GM12891 (cell line): ENCODE results near the gene CEACAM4.

Experiments used
- PAX5 ChIP-seq: IDR thresholded peaks from 2 replicates; pipeline ENCODE4 v1.6.1; 2011; ENCODE audit warnings: low read length, moderate library complexity, mild to moderate bottlenecking; ENCODE audit not compliant: insufficient read depth, severe bottlenecking
- POLR2A ChIP-seq: IDR thresholded peaks from 2 replicates; pipeline ENCODE4 v1.6.1; 2011; ENCODE audit warnings: low read depth, low read length, control low read depth
- POLR2AphosphoS5 ChIP-seq: IDR thresholded peaks from 2 replicates; pipeline ENCODE4 v1.6.1; 2011; ENCODE audit warnings: low read depth, low read length, control low read depth
- POU2F2 ChIP-seq: IDR thresholded peaks from 2 replicates; pipeline ENCODE4 v1.6.1; 2011; ENCODE audit warnings: low read depth, mild to moderate bottlenecking, control low read depth, low read length, moderate library complexity
- SPI1 ChIP-seq: IDR thresholded peaks from 2 replicates; pipeline ENCODE4 v1.6.1; 2011; ENCODE audit warnings: low read depth, low read length, control low read depth
- TAF1 ChIP-seq: IDR thresholded peaks from 2 replicates; pipeline ENCODE4 v1.6.1; 2011; ENCODE audit warnings: low read depth, low read length, control low read depth

- TF ChIP-seq SPI1 (no peak), POLR2AphosphoS5 (no peak), POLR2A (no peak), TAF1 (no peak), POU2F2 (no peak), PAX5 (no peak)
Measured at GRCh38 chr19:41591951-41592562, 34.8 kb downstream of the CEACAM4 start.
